ENCODE results near the gene GANC.
"Not testable (repeated sequence)": the region's sequence is repeated elsewhere in the genome, so short reads cannot be mapped to it uniquely, and the experiment has no call there.

The GANC gene

GRCh38 chr15:42283671-42284070 is 10.7 kb downstream of the GANC start:
- no peak for DNase-seq (ENCODE audit: low read depth, low spot score)

DNA sequence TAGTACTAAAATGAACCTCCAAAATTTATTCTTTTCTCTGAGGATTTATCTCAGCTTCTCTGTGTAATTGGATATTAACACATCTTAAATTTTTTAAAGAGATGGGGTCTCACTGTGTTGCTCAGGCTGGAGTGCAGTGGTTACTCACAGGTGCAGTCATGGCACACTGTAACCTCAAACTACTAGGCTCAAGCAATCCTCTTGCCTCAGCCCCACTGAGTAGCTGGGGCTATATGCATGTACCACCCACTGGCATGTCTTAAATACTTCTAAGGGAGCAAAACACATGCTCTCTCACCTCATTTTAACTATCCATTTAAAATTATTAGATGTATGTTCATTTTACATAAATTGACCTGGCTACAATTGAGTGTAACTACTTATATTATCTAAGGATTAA is 11.6 kb downstream of the GANC start:
- DNase-seq (ENCODE audit: low read depth, low spot score): no peak

DNA sequence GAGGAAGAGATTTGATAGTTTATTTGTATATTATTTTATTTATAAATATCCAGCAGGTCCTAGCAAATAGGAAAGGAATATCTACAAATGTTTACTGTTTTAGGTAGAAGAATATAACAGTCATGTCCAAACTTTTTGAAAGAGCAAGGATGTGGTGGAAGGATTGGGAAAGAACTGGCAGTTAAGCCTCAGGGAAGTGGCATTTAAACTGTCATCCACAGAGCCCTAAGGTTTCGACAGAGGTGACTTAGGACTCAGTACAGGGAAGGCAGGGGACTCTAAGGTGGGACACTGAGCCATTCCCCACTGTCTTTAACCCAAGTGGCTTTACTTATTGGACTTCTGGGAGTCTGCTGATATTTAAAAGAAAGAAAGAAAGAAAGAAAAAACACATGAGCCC is 12.0 kb downstream of the GANC start:
- no peak for DNase-seq (ENCODE audit: low read depth, low spot score)

DNA sequence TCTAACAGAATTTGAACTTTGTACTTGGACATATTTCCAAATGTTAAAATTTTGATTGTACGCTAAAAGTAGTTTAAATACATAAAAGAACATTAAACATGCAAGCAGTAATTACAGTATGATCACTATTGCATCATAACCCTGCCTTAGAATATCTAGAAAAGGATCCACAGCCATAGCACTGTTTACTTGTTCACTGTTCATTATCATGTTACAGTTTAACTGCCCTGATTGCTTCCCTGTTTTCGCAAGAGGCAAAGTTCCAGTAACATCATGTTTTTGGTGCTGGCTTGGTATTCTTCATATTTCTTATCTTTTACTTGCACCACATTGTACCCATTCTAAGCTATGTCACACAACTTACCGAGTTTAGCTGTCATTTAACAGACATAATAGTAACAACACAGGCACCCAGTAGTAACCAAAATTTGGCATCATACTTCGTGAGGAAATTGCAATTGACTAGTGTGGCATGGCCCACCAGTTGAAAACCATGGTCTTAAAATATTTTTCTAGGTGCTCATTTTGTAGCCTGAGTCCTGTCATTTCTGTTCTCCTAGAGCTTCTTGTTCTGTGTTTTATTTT is 13.5 kb downstream of the GANC start:
- no peak for DNase-seq (ENCODE audit: low read depth, low spot score)

DNA sequence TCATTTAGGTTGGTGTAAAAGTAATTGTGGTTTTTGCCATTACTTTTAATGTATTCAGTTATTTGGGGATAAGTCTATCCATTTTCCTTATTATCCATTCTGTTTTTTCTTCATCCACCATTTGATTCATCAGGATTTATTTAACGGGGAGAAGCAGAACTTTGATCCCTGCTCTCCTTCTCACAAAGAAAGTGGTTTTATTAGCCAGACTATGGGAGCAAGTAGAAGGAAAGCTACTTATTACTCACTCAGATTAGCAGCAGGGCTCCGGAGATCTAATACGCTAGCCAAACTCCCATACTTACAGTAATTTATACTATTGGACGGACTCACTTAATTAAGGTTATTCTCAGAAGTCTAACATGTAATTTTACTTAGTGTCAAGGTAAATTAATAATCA is 14.9 kb downstream of the GANC start:
- no peak for DNase-seq (ENCODE audit: low read depth, low spot score)

DNA sequence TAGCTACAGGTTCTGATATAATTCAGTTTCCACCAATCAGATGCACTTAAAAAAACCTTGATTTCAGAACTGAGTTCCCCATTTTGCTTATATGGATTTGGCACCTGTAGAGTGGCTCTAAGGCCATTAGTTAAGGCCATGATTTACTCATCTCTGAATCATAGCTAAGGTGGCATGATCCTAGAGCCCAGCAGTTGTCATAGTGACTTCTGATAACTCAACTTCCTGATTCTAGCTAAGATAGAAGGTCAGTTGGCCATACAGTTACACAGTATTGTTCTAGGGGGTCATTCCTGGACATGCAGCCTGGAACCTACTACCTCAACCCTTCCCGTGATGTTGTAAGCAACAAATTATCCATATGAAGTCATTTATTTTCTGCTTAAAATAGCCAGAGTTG is 16.2 kb downstream of the GANC start:
- no peak for DNase-seq (ENCODE audit: low read depth, low spot score)

DNA sequence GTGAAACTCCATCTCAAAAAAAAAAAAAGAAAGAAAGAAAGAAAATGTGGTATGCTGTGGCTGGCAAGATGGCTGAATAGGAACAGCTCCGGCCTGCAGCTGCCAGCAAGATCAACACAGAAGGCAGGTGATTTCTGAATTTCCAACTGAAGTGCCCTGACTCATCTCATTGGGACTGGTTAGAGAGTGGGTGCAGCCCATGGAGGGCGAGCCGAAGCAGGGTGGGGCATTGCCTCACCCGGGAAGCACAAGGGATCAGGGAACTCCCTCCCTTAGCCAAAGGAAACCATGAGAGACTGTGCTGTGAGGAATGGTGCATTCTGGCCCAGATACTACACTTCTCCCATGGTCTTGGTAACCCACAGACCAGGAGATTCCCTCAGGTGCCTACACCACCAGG is 28.0 kb downstream of the GANC start:
- DNase-seq (ENCODE audit: low read depth, low spot score): not testable (repeated sequence)

- DNase-seq (ENCODE audit: low read depth, low spot score): no peak
These were observed 33.7 kb downstream of the GANC start for GRCh38 chr15:42306681-42307080.

GRCh38 chr15:42313463-42313862 is 40.5 kb downstream of the GANC start:
- DNase-seq (ENCODE audit: low read depth, low spot score): no peak

DNA sequence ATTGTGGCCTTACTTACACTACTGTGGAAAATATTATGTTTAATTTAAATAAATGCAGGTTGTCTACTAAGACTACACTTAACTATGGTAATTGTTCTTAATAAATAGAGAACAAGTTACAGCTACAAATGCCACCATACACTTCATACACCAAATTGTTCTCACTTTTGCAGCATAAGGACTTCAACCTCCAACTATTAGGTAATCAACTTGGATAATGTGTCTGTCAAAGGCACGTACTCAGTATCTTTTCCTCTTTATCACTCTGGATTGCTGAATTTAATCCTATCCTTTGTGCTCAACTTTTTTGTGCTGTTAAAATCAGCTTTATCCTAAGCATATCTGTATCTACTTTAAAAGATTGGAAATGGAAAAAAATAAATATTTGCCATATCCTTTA is 41.8 kb downstream of the GANC start:
- no peak for DNase-seq (ENCODE audit: low read depth, low spot score)

- no peak for DNase-seq (ENCODE audit: low read depth, low spot score)
These were observed 42.5 kb downstream of the GANC start for GRCh38 chr15:42315521-42315920.

DNA sequence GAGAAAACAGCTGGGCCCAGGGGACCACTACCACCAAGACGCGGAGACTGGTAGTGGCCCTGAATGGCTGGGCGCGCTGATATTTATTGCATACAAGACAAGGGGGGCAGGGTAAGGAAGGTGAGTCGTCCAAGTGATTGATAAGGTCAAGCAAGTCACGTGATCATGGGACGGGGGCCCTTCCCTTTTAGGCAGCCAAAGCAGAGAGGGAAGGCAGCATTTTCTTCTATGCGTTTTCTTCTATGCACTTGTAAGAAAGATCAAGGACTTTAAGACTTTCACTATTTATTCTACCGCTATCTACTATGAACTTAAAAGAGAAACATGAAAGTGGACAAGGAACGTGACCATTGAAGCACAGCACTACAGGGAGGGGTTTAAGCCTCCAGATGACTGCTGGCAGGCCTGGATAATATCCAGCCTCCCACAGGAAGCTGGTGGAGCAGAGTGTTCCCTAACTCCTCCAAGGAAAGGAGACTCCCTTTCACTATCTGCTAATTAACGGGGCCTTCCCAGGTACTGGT is 43.3 kb downstream of the GANC start:
- not testable (repeated sequence) for DNase-seq (ENCODE audit: low read depth, low spot score)

DNA sequence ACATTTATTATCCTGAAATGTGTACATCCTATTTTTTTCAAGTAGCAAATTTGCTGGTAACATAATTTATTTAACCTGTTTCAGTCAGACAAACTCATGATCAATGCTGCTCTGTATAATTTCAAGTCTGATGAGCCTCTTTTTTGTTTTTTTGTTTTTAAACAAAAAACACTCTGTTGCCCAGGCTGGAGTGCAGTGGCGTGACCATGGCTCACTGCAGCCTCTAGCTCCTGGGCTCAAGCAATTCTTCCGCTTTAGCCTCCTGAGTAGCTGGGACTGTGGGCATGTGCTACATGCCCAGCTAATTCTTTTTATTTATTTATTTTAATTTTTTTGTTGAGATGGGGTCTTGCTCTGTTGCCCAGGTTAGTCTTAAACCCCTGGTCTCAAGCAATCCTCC is 46.2 kb downstream of the GANC start:
- DNase-seq (ENCODE audit: low read depth, low spot score): no peak

DNA sequence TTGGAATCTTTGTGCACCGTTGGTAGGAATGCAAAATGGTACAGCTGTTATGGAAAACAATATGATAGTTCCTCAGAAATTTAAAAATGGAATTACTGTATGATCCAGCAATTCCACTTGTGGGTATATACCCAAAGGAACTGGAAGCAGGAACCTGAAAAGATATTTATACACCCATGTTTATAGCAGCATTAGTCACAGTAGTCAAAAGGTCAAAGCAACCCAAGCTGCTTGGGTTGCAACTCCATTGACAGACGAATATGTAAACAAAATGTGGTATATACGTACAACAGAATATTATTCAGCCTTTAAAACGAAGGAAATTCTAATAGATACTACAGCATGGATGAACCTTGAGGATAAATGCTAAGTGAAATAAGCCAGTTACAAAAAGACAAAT is 51.3 kb downstream of the GANC start:
- no peak for DNase-seq (ENCODE audit: low read depth, low spot score)

DNA sequence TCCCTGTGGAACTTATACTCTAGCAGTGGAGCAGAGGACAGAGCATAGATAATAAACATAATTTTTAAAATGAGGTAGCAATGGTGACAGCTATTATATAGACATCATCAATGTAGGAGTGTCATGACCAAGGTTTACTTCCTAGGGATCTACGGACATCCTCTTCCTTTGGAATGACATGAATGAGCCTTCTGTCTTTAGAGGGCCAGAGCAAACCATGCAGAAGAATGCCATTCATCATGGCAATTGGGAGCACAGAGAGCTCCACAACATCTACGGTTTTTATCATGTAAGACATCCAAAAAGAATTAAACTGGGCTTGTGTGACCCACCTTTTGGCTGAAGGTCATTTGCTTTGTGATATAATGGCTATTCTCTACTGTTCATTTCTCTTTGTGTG is 56.2 kb downstream of the GANC start:
- no peak for DNase-seq (ENCODE audit: low read depth, low spot score)

GRCh38 chr15:42329992-42330391 is 57.0 kb downstream of the GANC start:
- DNase-seq (ENCODE audit: low read depth, low spot score): no peak

GRCh38 chr15:42331235-42331634 is 58.2 kb downstream of the GANC start:
- DNase-seq (ENCODE audit: low read depth, low spot score): no peak

- no peak for DNase-seq (ENCODE audit: low read depth, low spot score)
These were observed 59.3 kb downstream of the GANC start for GRCh38 chr15:42332331-42332730.

- DNase-seq (ENCODE audit: low read depth, low spot score): no peak
These were observed 62.1 kb downstream of the GANC start for GRCh38 chr15:42335074-42335473.

- not testable (repeated sequence) for DNase-seq (ENCODE audit: low read depth, low spot score)
These were observed 63.6 kb downstream of the GANC start for GRCh38 chr15:42336650-42337049.

DNA sequence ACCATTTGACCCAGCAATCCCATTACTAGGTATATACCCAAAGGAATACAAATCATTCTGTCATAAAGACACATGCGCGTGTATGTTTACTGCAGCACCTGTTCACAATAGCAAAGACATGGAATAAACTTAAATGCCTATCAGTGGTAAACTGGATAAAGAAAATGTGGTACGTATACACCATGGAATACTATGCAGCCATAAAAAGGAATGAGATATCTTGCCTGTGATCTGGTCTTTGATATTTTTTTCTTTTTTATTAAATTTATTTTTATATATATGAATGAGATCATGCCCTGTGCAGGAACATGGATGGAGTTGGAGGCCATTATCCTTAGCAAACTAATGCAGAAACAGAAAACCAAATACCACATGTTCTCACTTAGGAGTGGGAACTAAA is 64.1 kb downstream of the GANC start:
- DNase-seq (ENCODE audit: low read depth, low spot score): not testable (repeated sequence)

- DNase-seq (ENCODE audit: low read depth, low spot score): no peak
These were observed 65.5 kb downstream of the GANC start for GRCh38 chr15:42338500-42338899.

GRCh38 chr15:42343596-42344232 is 70.7 kb downstream of the GANC start:
- no peak for DNase-seq (ENCODE audit: low read depth, low spot score)

DNA sequence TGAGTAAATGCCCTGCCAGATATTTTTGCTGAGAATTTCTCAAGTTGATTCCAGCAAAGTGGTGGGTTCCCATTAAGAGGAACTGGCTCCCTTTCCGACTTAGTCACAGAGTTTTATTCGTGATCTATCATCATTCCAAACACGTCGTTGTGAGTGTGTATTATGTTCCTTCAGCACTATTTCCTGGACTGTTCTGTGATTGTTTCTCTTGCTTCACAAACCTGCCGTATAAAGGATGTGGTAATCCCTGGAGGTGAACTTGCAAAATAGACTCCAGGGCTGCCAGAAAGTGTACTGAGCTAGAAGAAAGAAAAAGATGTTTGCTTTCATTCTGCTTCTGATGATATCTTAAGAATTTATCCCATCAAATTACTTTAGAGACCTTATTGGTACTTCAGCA is 71.8 kb downstream of the GANC start:
- DNase-seq (ENCODE audit: low read depth, low spot score): no peak
